ENCODE results near the gene NLK.

GRCh38 chr17:28100251-28100650, 57.8 kb downstream of the NLK start:
- TF ChIP-seq CTCF (IDR thresholded peaks at IDR 0.05 in 2 of 3, conservative IDR thresholded peaks at IDR 0.05 in 1 of 3; ENCODE audit: borderline replicate concordance in 1 of 3, insufficient read depth in 1 of 3, low read depth in 2 of 3, low read length in 2 of 3) (no peak), EZH2 (IDR thresholded peaks at IDR 0.05) (no peak)

Data from HCT116 (cell line).